Skeletal muscle tissue (tissue), 4 donors: Measurements from ENCODE around the gene ACVR1. TPM values are rescaled to one million over a fixed set of nuclear protein-coding genes. Genes with fewer than 3 reads are reported as not detected.
A peak's percentile ranks its signal among the peaks of the same experiment; 100 is the strongest.
"Not testable (repeated sequence)": the region's sequence is repeated elsewhere in the genome, so short reads cannot be mapped to it uniquely, and the experiment has no call there.

ENCODE experiments used
- H3K27ac ChIP-seq: one replicate; pipeline ENCODE4 v1.7.0; 2013; ENCODE audit warnings: mild to moderate bottlenecking, low read depth, low read length, inconsistent platforms
- H3K27me3 ChIP-seq, 3 donors: one replicate each; pipeline ENCODE4 v1.7.0; 2013; ENCODE audit warnings: low read length in 3 of 3; ENCODE audit not compliant: control insufficient read depth in 3 of 3, insufficient read depth in 3 of 3
- H3K36me3 ChIP-seq, 3 donors: one replicate each; pipeline ENCODE4 v1.7.0; 2013; ENCODE audit warnings: low read length in 3 of 3; ENCODE audit not compliant: control insufficient read depth in 3 of 3, insufficient read depth in 3 of 3
- H3K4me1 ChIP-seq, 3 donors: one replicate each; pipeline ENCODE4 v1.7.0; 2013; ENCODE audit warnings: low read length in 3 of 3, mild to moderate bottlenecking in 3 of 3; ENCODE audit not compliant: control insufficient read depth in 3 of 3, insufficient read depth in 3 of 3
- H3K4me3 ChIP-seq, 3 donors: one replicate each; pipeline ENCODE4 v1.7.0; 2013; ENCODE audit warnings: low read length in 3 of 3
- H3K9ac ChIP-seq, 3 donors: one replicate each; pipeline ENCODE4 v1.7.0; 2013; ENCODE audit warnings: low read length in 3 of 3, mild to moderate bottlenecking in 3 of 3, moderate library complexity in 2 of 3, low read depth in 1 of 3
- H3K9me3 ChIP-seq, 3 donors: one replicate each; pipeline ENCODE4 v1.7.0; 2013; ENCODE audit warnings: low read length in 3 of 3; ENCODE audit not compliant: control insufficient read depth in 3 of 3
- total RNA-seq: library from RNA; depleted of rRNA; stranded (reverse); fragments of >200 nt; gene quantifications from one replicate; pipeline ENCODE4 v1.2.3, GENCODE V29; 2014
- donor health status: Osteomylitis.

ACVR1 gene
- total RNA-seq, 1 donor from 2014 or later, result 18.8 TPM

GRCh38 chr2:157759855-157760254 is 116.3 kb downstream of the ACVR1 start:
- Histone ChIP-seq H3K9ac (no peak overlapping the region), H3K9me3 (peaks cover 0 to 4% (median 0%) of the 10 kb centered on the region in 3 donors), H3K27me3 (no peaks in the 10 kb centered on the region), H3K27ac (no peak overlapping the region), H3K4me3 (no peak overlapping the region), H3K36me3 (peaks cover 2 to 23% (median 23%) of the 10 kb centered on the region in 3 donors), H3K4me1 (no peaks in the 10 kb centered on the region)

GRCh38 chr2:157758586-157758985 is 117.5 kb downstream of the ACVR1 start:
- Histone ChIP-seq H3K4me3 (no peak overlapping the region), H3K4me1 (no peaks in the 10 kb centered on the region), H3K9ac (no peak overlapping the region), H3K9me3 (peaks cover 0 to 4% (median 0%) of the 10 kb centered on the region in 3 donors), H3K27ac (no peak overlapping the region), H3K36me3 (peaks cover 0 to 23% (median 23%) of the 10 kb centered on the region in 3 donors), H3K27me3 (no peaks in the 10 kb centered on the region)

- no peak overlapping the region for H3K27ac ChIP-seq
- H3K36me3 ChIP-seq, result peaks cover 0 to 23% (median 19%) of the 10 kb centered on the region in 3 donors
- H3K27me3 ChIP-seq, result no peaks in the 10 kb centered on the region
- H3K9me3 ChIP-seq, result peaks cover 0 to 4% (median 0%) of the 10 kb centered on the region in 3 donors
- no peaks in the 10 kb centered on the region for H3K4me1 ChIP-seq
- H3K9ac ChIP-seq, result no peak overlapping the region
- no peak overlapping the region for H3K4me3 ChIP-seq
These were observed 118.6 kb downstream of the ACVR1 start for GRCh38 chr2:157757500-157757899.

- peaks cover 0 to 23% (median 18%) of the 10 kb centered on the region in 3 donors for H3K36me3 ChIP-seq
- H3K4me1 ChIP-seq, H3K27ac ChIP-seq, H3K9ac ChIP-seq, H3K4me3 ChIP-seq, H3K9me3 ChIP-seq, H3K27me3 ChIP-seq: not testable (repeated sequence)
These were observed 119.7 kb downstream of the ACVR1 start for GRCh38 chr2:157756447-157756846.

GRCh38 chr2:157751462-157752058 is 124.6 kb downstream of the ACVR1 start:
- no peaks in the 10 kb centered on the region for H3K27me3 ChIP-seq
- H3K27ac ChIP-seq, result no peak overlapping the region
- no peaks in the 10 kb centered on the region for H3K9me3 ChIP-seq
- peaks cover 5 to 12% (median 5%) of the 10 kb centered on the region in 3 donors for H3K36me3 ChIP-seq
- peak overlapping the region in 1 of 3 donors; percentile 6 for H3K4me3 ChIP-seq
- H3K9ac ChIP-seq, result no peak overlapping the region
- H3K4me1 ChIP-seq, result peaks cover 11 to 33% (median 15%) of the 10 kb centered on the region in 3 donors

GRCh38 chr2:157749684-157750083 is 126.4 kb downstream of the ACVR1 start:
- no peaks in the 10 kb centered on the region for H3K27me3 ChIP-seq

GRCh38 chr2:157748371-157749142 is 127.6 kb downstream of the ACVR1 start:
- H3K4me3 ChIP-seq, result no peak overlapping the region
- H3K4me1 ChIP-seq, result peaks cover 13 to 50% (median 15%) of the 10 kb centered on the region in 3 donors
- H3K9me3 ChIP-seq, result no peaks in the 10 kb centered on the region
- peak overlapping the region; percentile 12 for H3K27ac ChIP-seq
- no peaks in the 10 kb centered on the region for H3K27me3 ChIP-seq
- H3K36me3 ChIP-seq, result peaks cover 0 to 5% (median 0%) of the 10 kb centered on the region in 3 donors
- H3K9ac ChIP-seq, result no peak overlapping the region

More at GRCh38 chr2:157749684-157750083, 126.4 kb downstream of the ACVR1 start:
- Histone ChIP-seq H3K4me1 (peaks cover 13 to 48% (median 15%) of the 10 kb centered on the region in 3 donors), H3K4me3 (peak overlapping the region in 1 of 3 donors; percentile 22), H3K27ac (no peak overlapping the region), H3K9me3 (no peaks in the 10 kb centered on the region), H3K9ac (no peak overlapping the region), H3K36me3 (peaks cover 0 to 5% (median 0%) of the 10 kb centered on the region in 3 donors)

- Histone ChIP-seq H3K36me3 (peaks cover 0 to 5% (median under 1%) of the 10 kb centered on the region in 3 donors), H3K27ac (peak overlapping the region; percentile 12), H3K9me3 (no peaks in the 10 kb centered on the region), H3K9ac (no peak overlapping the region), H3K27me3 (no peaks in the 10 kb centered on the region), H3K4me1 (peaks cover 13 to 52% (median 15%) of the 10 kb centered on the region in 3 donors), H3K4me3 (no peak overlapping the region)
These were observed 128.3 kb downstream of the ACVR1 start for GRCh38 chr2:157747695-157748370.

- Histone ChIP-seq H3K9me3 (no peaks in the 10 kb centered on the region), H3K27ac (no peak overlapping the region), H3K4me1 (peaks cover 13 to 56% (median 15%) of the 10 kb centered on the region in 3 donors), H3K4me3 (no peak overlapping the region), H3K36me3 (peaks cover 0 to 5% (median 5%) of the 10 kb centered on the region in 3 donors), H3K27me3 (no peaks in the 10 kb centered on the region), H3K9ac (no peak overlapping the region)
These were observed 128.8 kb downstream of the ACVR1 start for GRCh38 chr2:157747280-157747679.
